Smooth muscle cell (in vitro differentiated cells): Measurements from ENCODE around the gene TNS4. TPM values are rescaled to one million over a fixed set of nuclear protein-coding genes. Genes with fewer than 3 reads are reported as not detected.

Experiments
- DNase-seq: peaks from one replicate; lab custom pipeline; 2025; ENCODE audit not compliant: unreplicated experiment; lab: John Stamatoyannopoulos, UW
- H2AFZ ChIP-seq: fragments of 200-600 bp; sonication (generic); 2 replicates; pipeline ENCODE4 v1.6.0; 2016; ENCODE audit warnings: antibody characterized with exemption, low read depth, mild to moderate bottlenecking
- H3F3A ChIP-seq: fragments of 200-600 bp; sonication (generic); 2 replicates; pipeline ENCODE4 v1.6.0; 2017; ENCODE audit warnings: antibody characterized with exemption, low read depth
- H3K27ac ChIP-seq: fragments of 200-600 bp; sonication (generic); 2 replicates; pipeline ENCODE4 v1.5.1; 2016; ENCODE audit warnings: low read depth, mild to moderate bottlenecking
- H3K27me3 ChIP-seq: fragments of 200-600 bp; sonication (generic); 2 replicates; pipeline ENCODE4 v1.6.1; 2016; ENCODE audit warnings: low read depth, mild to moderate bottlenecking
- H3K36me3 ChIP-seq: fragments of 200-600 bp; sonication (generic); 2 replicates; pipeline ENCODE4 v1.5.1; 2016; ENCODE audit warnings: low read depth
- H3K4me1 ChIP-seq: fragments of 200-600 bp; sonication (generic); 2 replicates; pipeline ENCODE4 v1.5.1; 2016; ENCODE audit warnings: low read depth
- H3K4me2 ChIP-seq: fragments of 200-600 bp; sonication (generic); 2 replicates; pipeline ENCODE4 v1.6.0; 2016; ENCODE audit warnings: mild to moderate bottlenecking
- H3K4me3 ChIP-seq: fragments of 200-600 bp; sonication (generic); 2 replicates; pipeline ENCODE4 v1.5.1; 2016; ENCODE audit warnings: mild to moderate bottlenecking
- H3K79me2 ChIP-seq: fragments of 200-600 bp; sonication (generic); 2 replicates; pipeline ENCODE4 v1.6.0; 2016; ENCODE audit warnings: low read depth, mild to moderate bottlenecking
- H3K9ac ChIP-seq: fragments of 200-600 bp; sonication (generic); 2 replicates; pipeline ENCODE4 v1.6.0; 2016; ENCODE audit warnings: low read depth
- H3K9me3 ChIP-seq: fragments of 200-600 bp; sonication (generic); replicated peaks from 2 replicates; pipeline ENCODE4 v1.5.1; 2016; ENCODE audit warnings: low read depth
- H4K20me1 ChIP-seq: fragments of 200-600 bp; sonication (generic); 2 replicates; pipeline ENCODE4 v1.6.0; 2016; ENCODE audit warnings: low read depth
- CTCF ChIP-seq: fragments of 200-600 bp; sonication (generic); IDR thresholded peaks from 2 replicates; pipeline ENCODE4 v1.5.1; 2017; ENCODE audit warnings: borderline replicate concordance, mild to moderate bottlenecking, antibody characterized with exemption; ENCODE audit not compliant: insufficient read depth, poor library complexity, severe bottlenecking
- WGBS: methylation state at CpG from one replicate; pipeline ENCODE4 v1.1.7; 2016; ENCODE audit warnings: low lambda C conversion rate; 5-methylcytosine and 5-hydroxymethylcytosine counted together
- polyA plus RNA-seq: library from polyadenylated mRNA; unstranded; fragments of >200 nt; fragmentation: Nextera tagmentation; extraction: Ambion mirVana; gene quantifications from 2 replicates; pipeline ENCODE4 v1.2.1, GENCODE V29; 2016
- total RNA-seq: library from RNA; depleted of rRNA; stranded (reverse); fragments of >200 nt; gene quantifications from 2 replicates; pipeline ENCODE4 v1.2.3, GENCODE V29; 2014

Gene TNS4
- total and polyA plus RNA-seq, 2 experiments from 2014 or later: 0.13 to 1.2 TPM

GRCh38 chr17:40499551-40500189, 1.8 kb downstream of the TNS4 start:
- H3K9ac ChIP-seq: no peak overlapping the region
- H3K27me3 ChIP-seq: no peaks in the 10 kb centered on the region
- no peaks in the 10 kb centered on the region for H3K4me1 ChIP-seq
- peak overlapping the region; percentile 80 for H3K4me2 ChIP-seq
- H3K27ac ChIP-seq: no peak overlapping the region
- no peaks in the 10 kb centered on the region for H3K36me3 ChIP-seq
- no peak for TF ChIP-seq CTCF
- H3K4me3 ChIP-seq: peak overlapping the region; percentile 35
- no peaks in the 10 kb centered on the region for H4K20me1 ChIP-seq
- 30% methylated on average over 16 of the region's 17 CpGs for WGBS
- H3F3A ChIP-seq: no peaks in the 10 kb centered on the region
- DNase-seq: peak; percentile 15
- H2AFZ ChIP-seq: peak overlapping the region; percentile 56
- H3K9me3 ChIP-seq: no peaks in the 10 kb centered on the region
- no peaks in the 10 kb centered on the region for H3K79me2 ChIP-seq

- no peaks in the 10 kb centered on the region for H3K36me3 ChIP-seq
- no peaks in the 10 kb centered on the region for H3K9me3 ChIP-seq
- DNase-seq: no peak
- WGBS: 80% methylated on average over 9 of the region's 9 CpGs
- no peak overlapping the region for H3K4me3 ChIP-seq
- no peaks in the 10 kb centered on the region for H3K79me2 ChIP-seq
- H3K27ac ChIP-seq: no peak overlapping the region
- no peaks in the 10 kb centered on the region for H3F3A ChIP-seq
- H3K27me3 ChIP-seq: no peaks in the 10 kb centered on the region
- H3K4me1 ChIP-seq: no peaks in the 10 kb centered on the region
- H3K4me2 ChIP-seq: no peak overlapping the region
- TF ChIP-seq CTCF: no peak
- no peak overlapping the region for H2AFZ ChIP-seq
- no peaks in the 10 kb centered on the region for H4K20me1 ChIP-seq
- no peak overlapping the region for H3K9ac ChIP-seq
Observed at GRCh38 chr17:40498281-40499084, 2.9 kb downstream of the TNS4 start.

GRCh38 chr17:40497695-40498094, 3.7 kb downstream of the TNS4 start:
- no peaks in the 10 kb centered on the region for H3K27me3 ChIP-seq
- no peaks in the 10 kb centered on the region for H3K4me1 ChIP-seq
- no peak overlapping the region for H3K27ac ChIP-seq
- no peak overlapping the region for H3K4me2 ChIP-seq
- H3K36me3 ChIP-seq: no peaks in the 10 kb centered on the region
- no peaks in the 10 kb centered on the region for H3K79me2 ChIP-seq
- H3K9ac ChIP-seq: no peak overlapping the region
- TF ChIP-seq CTCF: no peak
- no peak overlapping the region for H2AFZ ChIP-seq
- no peak overlapping the region for H3K4me3 ChIP-seq
- no peaks in the 10 kb centered on the region for H4K20me1 ChIP-seq
- H3K9me3 ChIP-seq: no peaks in the 10 kb centered on the region
- WGBS: 32% methylated on average over 2 of the region's 2 CpGs
- DNase-seq: no peak
- no peaks in the 10 kb centered on the region for H3F3A ChIP-seq
